HepG2 (cell line): ENCODE measurements around the gene DNAJB12. TPM values are rescaled to one million over a fixed set of nuclear protein-coding genes. Genes with fewer than 3 reads are reported as not detected.

Experiments used
- ASH2L ChIP-seq: fragments of 300-600, 200-600 bp; sonication (generic); IDR thresholded peaks from 2 replicates; pipeline ENCODE4 v1.7.0; 2017; ENCODE audit warnings: low read depth, mild to moderate bottlenecking, moderate library complexity, mixed read lengths, low read length; ENCODE audit not compliant: insufficient read length
- ATF7 ChIP-seq, 2 experiments: fragments of 450-650 bp in 1 of 2; sonication (generic) in 1 of 2; formaldehyde crosslinking in 1 of 2; IDR thresholded peaks; 2 replicates each; pipeline versions ENCODE4 v1.4.0 to v1.6.1; 2016 to 2020; ENCODE audit warnings: antibody characterized with exemption in 1 of 2, mild to moderate bottlenecking in 1 of 2, missing genetic modification reagents in 1 of 2
- BHLHE40 ChIP-seq: IDR thresholded peaks from 2 replicates; pipeline ENCODE4 v1.6.1; 2011; ENCODE audit warnings: low read length, improper control_type of control experiment
- CAMTA2 ChIP-seq: sonication (generic); formaldehyde crosslinking; IDR thresholded peaks from 2 replicates; pipeline ENCODE4 v1.4.0; 2020; ENCODE audit warnings: mild to moderate bottlenecking, missing genetic modification reagents, borderline replicate concordance
- FOXM1 ChIP-seq: sonication (generic); formaldehyde crosslinking; IDR thresholded peaks from 2 replicates; pipeline ENCODE4 v1.5.0; 2020; ENCODE audit warnings: missing genetic modification reagents
- GLI4 ChIP-seq: sonication (generic); formaldehyde crosslinking; IDR thresholded peaks from 2 replicates; pipeline ENCODE4 v1.5.1; 2020; ENCODE audit warnings: missing genetic modification reagents, mild to moderate bottlenecking, moderate library complexity, borderline replicate concordance
- LCORL ChIP-seq, 2 experiments: fragments of 450-650 bp in 1 of 2; sonication (generic) in 1 of 2; formaldehyde crosslinking in 1 of 2; IDR thresholded peaks; 2 replicates each; pipeline versions ENCODE4 v1.5.0 to v1.6.1; 2017 to 2020; ENCODE audit warnings: antibody characterized with exemption in 1 of 2, missing genetic modification reagents in 1 of 2
- RFXANK ChIP-seq: IDR thresholded peaks from 2 replicates; pipeline ENCODE4 v1.6.1; 2016
- RFXAP ChIP-seq: sonication (generic); formaldehyde crosslinking; IDR thresholded peaks from 2 replicates; pipeline ENCODE4 v1.4.0; 2020; ENCODE audit warnings: missing genetic modification reagents, borderline replicate concordance
- SCMH1 ChIP-seq: sonication (generic); formaldehyde crosslinking; IDR thresholded peaks from 2 replicates; pipeline ENCODE4 v1.9.0; 2021; ENCODE audit warnings: missing genetic modification reagents, mild to moderate bottlenecking, borderline replicate concordance
- SRF ChIP-seq: IDR thresholded peaks from 2 replicates; pipeline ENCODE4 v1.6.1; 2011; ENCODE audit warnings: mild to moderate bottlenecking, low read depth, low read length, moderate library complexity
- TEAD2 ChIP-seq: sonication (generic); formaldehyde crosslinking; IDR thresholded peaks from 2 replicates; pipeline ENCODE4 v1.9.0; 2021; ENCODE audit warnings: missing genetic modification reagents
- THYN1 ChIP-seq: sonication (generic); formaldehyde crosslinking; IDR thresholded peaks from 2 replicates; pipeline ENCODE4 v1.8.1; 2023; ENCODE audit warnings: low read depth, mild to moderate bottlenecking, moderate library complexity, missing genetic modification reagents, borderline replicate concordance
- ZFP82 ChIP-seq: sonication (generic); formaldehyde crosslinking; IDR thresholded peaks from 2 replicates; pipeline ENCODE4 v1.5.1; 2020; ENCODE audit warnings: mild to moderate bottlenecking, missing genetic modification reagents, borderline replicate concordance
- ZNF260 ChIP-seq: sonication (generic); formaldehyde crosslinking; IDR thresholded peaks from 2 replicates; pipeline ENCODE4 v1.4.0; 2020; ENCODE audit warnings: missing genetic modification reagents, low read depth, mild to moderate bottlenecking, borderline replicate concordance
- ZNF484 ChIP-seq: sonication (generic); formaldehyde crosslinking; IDR thresholded peaks from 2 replicates; pipeline ENCODE4 v1.5.1; 2020; ENCODE audit warnings: mild to moderate bottlenecking, low read depth, missing genetic modification reagents, borderline replicate concordance
- ZNF510 ChIP-seq: sonication (generic); formaldehyde crosslinking; IDR thresholded peaks from 2 replicates; pipeline ENCODE4 v1.4.0; 2020; ENCODE audit warnings: low read depth, mild to moderate bottlenecking, missing genetic modification reagents
- ZNF891 ChIP-seq: sonication (generic); formaldehyde crosslinking; IDR thresholded peaks from 2 replicates; pipeline ENCODE4 v1.5.0; 2020; ENCODE audit warnings: mild to moderate bottlenecking, missing genetic modification reagents
- polyA plus RNA-seq, 8 experiments: library from polyadenylated mRNA; depleted of rRNA in 3 of 8; stranded (reverse) in 7 of 8; unstranded in 1 of 8; fragments of >200 nt; fragmentation: Illumina TruSeq in 4 of 8; extraction: Trizol in 4 of 8; gene quantifications; 2 replicates each; pipeline versions ENCODE4 v1.2.1 to v1.2.3, GENCODE V29; 2011 to 2016; ENCODE audit warnings: low read depth in 4 of 8, missing spikeins in 1 of 8, mixed read lengths in 1 of 8; ENCODE audit not compliant: insufficient read depth in 1 of 8
- total RNA-seq, 5 experiments: library from RNA; depleted of rRNA; stranded (reverse); fragments of >200 nt; fragmentation: Illumina TruSeq; extraction: Trizol; gene quantifications; 2 replicates each; pipeline ENCODE4 v1.2.3, GENCODE V29; 2016; ENCODE audit warnings: low read depth in 1 of 5
- TF ChIP-seq, protein P1 (sequence below): sonication (generic); formaldehyde crosslinking; IDR thresholded peaks from 2 replicates; pipeline ENCODE4 v1.5.1; 2020; ENCODE audit warnings: missing genetic modification reagents, mild to moderate bottlenecking, borderline replicate concordance
- TF ChIP-seq, protein P2 (sequence below): conservative IDR thresholded peaks from 2 replicates; pipeline ENCODE4 v1.6.1; 2018; ENCODE audit warnings: missing genetic modification reagents
- TF ChIP-seq, protein P3 (sequence below): sonication (generic); formaldehyde crosslinking; IDR thresholded peaks from 2 replicates; pipeline ENCODE4 v1.5.0; 2020; ENCODE audit warnings: mild to moderate bottlenecking, missing genetic modification reagents
- TF ChIP-seq, protein P4 (sequence below): sonication (generic); formaldehyde crosslinking; IDR thresholded peaks from 2 replicates; pipeline ENCODE4 v1.4.0; 2020; ENCODE audit warnings: mild to moderate bottlenecking, missing genetic modification reagents

The DNAJB12 gene
- total and polyA plus RNA-seq, 2 of the 13 experiments (the other 11 are each of a cell fraction or from before 2014, with no cell fraction given): 10.8 to 18.2 TPM

DNA sequence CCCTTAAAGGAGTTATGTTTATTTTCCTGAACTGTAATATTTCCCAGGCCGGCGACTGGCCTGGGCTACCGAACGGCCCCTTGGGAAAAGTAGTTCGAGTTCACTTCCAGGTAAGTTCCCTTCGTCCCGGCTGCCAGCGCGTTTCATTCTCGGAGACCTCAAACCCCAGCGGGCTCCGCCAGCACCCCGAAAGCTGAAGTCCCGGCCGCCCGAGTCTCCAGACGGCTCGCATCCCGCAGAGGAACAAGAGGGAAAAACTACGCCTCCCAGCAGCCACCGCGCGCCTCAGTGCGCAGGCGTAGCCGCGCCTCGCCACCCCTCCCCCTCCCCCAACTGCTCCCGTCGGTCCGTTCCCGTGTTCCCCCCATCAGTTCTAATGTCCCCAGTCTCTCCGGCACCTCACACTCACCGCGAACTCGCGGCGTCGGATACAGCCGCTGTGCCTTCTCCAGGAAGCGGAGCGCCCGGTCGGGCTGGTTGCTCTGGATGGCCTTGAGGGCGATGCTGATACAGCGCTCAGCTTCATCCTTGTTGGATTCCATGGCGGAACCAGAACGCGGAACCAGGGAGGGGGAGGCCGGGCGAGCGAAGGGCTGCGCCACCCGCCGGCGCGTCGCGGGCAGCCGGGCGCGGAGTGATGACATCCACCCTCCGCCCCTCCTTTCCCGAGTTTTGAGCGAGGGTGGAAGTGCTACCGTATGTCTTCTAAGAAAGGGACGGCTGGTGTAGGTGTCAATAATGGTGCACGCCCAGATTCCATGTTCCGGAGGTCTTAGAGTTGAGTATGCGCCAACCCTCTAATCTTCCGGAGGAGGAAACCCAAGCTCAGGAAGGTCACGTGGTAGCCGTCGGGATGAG is at the start of gene DNAJB12 (continued):
- TF ChIP-seq, protein P1, sequence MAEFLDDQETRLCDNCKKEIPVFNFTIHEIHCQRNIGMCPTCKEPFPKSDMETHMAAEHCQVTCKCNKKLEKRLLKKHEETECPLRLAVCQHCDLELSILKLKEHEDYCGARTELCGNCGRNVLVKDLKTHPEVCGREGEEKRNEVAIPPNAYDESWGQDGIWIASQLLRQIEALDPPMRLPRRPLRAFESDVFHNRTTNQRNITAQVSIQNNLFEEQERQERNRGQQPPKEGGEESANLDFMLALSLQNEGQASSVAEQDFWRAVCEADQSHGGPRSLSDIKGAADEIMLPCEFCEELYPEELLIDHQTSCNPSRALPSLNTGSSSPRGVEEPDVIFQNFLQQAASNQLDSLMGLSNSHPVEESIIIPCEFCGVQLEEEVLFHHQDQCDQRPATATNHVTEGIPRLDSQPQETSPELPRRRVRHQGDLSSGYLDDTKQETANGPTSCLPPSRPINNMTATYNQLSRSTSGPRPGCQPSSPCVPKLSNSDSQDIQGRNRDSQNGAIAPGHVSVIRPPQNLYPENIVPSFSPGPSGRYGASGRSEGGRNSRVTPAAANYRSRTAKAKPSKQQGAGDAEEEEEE (CRISPR knock-in tag): peak; percentile 59; the same call in 1 of the 2 replicates
- TF ChIP-seq ZNF510: 0 out of 2 replicates have a peak, but pooled peaks have one; percentile 23
- TF ChIP-seq GLI4 (CRISPR knock-in tag): no peak
- TF ChIP-seq, protein P2, sequence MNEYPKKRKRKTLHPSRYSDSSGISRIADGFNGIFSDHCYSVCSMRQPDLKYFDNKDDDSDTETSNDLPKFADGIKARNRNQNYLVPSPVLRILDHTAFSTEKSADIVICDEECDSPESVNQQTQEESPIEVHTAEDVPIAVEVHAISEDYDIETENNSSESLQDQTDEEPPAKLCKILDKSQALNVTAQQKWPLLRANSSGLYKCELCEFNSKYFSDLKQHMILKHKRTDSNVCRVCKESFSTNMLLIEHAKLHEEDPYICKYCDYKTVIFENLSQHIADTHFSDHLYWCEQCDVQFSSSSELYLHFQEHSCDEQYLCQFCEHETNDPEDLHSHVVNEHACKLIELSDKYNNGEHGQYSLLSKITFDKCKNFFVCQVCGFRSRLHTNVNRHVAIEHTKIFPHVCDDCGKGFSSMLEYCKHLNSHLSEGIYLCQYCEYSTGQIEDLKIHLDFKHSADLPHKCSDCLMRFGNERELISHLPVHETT (CRISPR knock-in tag): peak; percentile 78; the same call in 1 of the 2 replicates
- peak; percentile 82 for TF ChIP-seq SRF
- peak; percentile 99 for TF ChIP-seq ASH2L
- 0 out of 2 replicates have a peak, but pooled peaks have one; percentile 23 for TF ChIP-seq RFXANK (CRISPR knock-in tag)
- TF ChIP-seq TEAD2: no peak
- no peak for TF ChIP-seq ZNF484 (CRISPR knock-in tag)
- TF ChIP-seq RFXAP: peak; percentile 72; the same call in 1 of the 2 replicates
- no peak for TF ChIP-seq LCORL (IDR thresholded peaks at IDR 0.05)
- TF ChIP-seq LCORL (CRISPR knock-in tag; IDR thresholded peaks at IDR 0.05): peak; percentile 80
- TF ChIP-seq ZNF260 (CRISPR knock-in tag): no peak
- no peak for TF ChIP-seq THYN1 (CRISPR knock-in tag)
- TF ChIP-seq ZNF891 (CRISPR knock-in tag): no peak; the same call in 1 of the 2 replicates
- peak; percentile 95 for TF ChIP-seq CAMTA2 (CRISPR knock-in tag)
- no peak for TF ChIP-seq ATF7 (IDR thresholded peaks at IDR 0.05)
- TF ChIP-seq ATF7 (CRISPR knock-in tag; IDR thresholded peaks at IDR 0.05): peak; percentile 71; the same call in 1 of the 2 replicates
- TF ChIP-seq, protein P3, sequence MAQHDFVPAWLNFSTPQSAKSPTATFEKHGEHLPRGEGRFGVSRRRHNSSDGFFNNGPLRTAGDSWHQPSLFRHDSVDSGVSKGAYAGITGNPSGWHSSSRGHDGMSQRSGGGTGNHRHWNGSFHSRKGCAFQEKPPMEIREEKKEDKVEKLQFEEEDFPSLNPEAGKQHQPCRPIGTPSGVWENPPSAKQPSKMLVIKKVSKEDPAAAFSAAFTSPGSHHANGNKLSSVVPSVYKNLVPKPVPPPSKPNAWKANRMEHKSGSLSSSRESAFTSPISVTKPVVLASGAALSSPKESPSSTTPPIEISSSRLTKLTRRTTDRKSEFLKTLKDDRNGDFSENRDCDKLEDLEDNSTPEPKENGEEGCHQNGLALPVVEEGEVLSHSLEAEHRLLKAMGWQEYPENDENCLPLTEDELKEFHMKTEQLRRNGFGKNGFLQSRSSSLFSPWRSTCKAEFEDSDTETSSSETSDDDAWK (CRISPR knock-in tag): no peak
- TF ChIP-seq BHLHE40: 0 out of 2 replicates have a peak, but pooled peaks have one; percentile 3
- no peak for TF ChIP-seq SCMH1
- TF ChIP-seq, protein P4, sequence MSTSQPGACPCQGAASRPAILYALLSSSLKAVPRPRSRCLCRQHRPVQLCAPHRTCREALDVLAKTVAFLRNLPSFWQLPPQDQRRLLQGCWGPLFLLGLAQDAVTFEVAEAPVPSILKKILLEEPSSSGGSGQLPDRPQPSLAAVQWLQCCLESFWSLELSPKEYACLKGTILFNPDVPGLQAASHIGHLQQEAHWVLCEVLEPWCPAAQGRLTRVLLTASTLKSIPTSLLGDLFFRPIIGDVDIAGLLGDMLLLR: 0 out of 2 replicates have a peak, but pooled peaks have one; percentile 61
- TF ChIP-seq ZFP82: no peak
- no peak for TF ChIP-seq FOXM1 (CRISPR knock-in tag)
